Measurements from ENCODE around the gene SLC44A2.
A peak's percentile ranks its signal among the peaks of the same experiment; 100 is the strongest.

SLC44A2 gene

DNA sequence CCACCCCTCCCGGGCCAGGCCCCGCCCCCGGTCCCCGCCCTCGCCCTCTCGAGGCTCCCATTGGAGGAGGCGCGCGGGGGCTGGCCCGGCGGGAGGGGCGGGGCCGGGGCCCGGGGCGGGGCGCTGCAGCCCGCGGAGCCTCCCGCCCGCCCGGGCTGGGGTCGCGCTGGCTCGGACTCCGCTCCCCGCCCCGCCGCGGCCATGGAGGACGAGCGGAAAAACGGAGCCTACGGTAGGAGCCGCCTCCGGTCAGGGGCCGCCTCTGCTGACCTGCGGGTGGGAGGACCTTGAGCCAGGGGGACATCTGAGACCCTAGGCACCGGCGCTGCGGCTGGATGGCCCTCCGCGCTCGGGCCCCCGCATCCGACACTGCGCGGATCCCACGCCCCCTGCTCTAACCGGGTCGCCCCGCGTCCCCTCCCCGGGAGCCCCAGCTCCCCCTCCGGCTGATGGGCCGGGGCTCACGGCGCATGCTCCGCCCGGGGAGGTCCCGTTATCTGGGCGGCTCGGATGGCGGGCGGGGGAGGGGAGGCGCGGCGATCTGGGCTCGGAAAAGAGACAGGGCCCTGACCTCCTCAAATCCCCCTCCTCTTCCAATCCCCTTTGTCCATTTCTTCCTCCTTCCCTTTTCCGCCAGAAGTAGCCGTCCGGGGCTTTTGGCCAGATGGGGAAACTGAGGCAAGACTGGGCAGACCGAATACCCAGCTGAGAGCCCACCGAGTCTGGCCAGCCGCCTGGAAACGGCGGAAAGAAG lies 22.8 kb upstream of the SLC44A2 start:
- no peak for TF ChIP-seq CTCF (IDR thresholded peaks at IDR 0.05; ENCODE audit: low read depth, low read length)
- peak overlapping the region; percentile 95 for H3K4me3 ChIP-seq (ENCODE audit: low read depth, low read length)

GRCh38 chr19:10603084-10603872 lies 22.1 kb upstream of the SLC44A2 start:
- H3K4me3 ChIP-seq (ENCODE audit: low read depth, low read length) = peak overlapping the region; percentile 95
- TF ChIP-seq CTCF (IDR thresholded peaks at IDR 0.05; ENCODE audit: low read depth, low read length) = no peak

- no peak for TF ChIP-seq CTCF (IDR thresholded peaks at IDR 0.05; ENCODE audit: low read depth, low read length)
- H3K4me3 ChIP-seq (ENCODE audit: low read depth, low read length) = peak overlapping the region; percentile 95
These were observed 21.4 kb upstream of the SLC44A2 start for GRCh38 chr19:10603873-10604459.

DNA sequence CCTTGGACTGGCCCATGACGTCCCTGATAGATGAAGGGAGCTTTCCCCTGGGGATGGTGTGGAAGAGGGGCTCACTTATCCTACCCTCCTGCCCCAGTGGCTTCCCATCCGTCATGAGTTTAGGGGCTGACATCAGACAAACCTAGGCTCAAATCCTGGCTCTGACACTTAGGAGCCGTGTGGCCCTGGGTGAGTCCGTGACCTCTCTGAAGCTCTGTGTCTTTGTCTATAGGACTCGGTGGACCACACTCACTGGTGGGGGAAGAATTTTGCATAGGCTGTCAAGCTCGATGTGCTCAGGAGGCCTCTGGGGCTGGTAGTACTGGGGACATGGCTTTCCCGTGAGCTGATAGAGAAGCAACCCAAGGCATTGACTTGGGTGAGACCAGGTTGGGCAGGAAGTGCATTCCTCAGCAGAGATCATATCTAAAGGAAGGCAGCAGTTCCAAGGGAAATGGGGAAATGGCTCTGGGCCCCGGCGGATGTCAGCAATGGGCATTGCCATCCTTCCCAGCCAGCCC lies 20.8 kb upstream of the SLC44A2 start:
- H3K4me3 ChIP-seq (ENCODE audit: low read depth, low read length) = no peak overlapping the region
- TF ChIP-seq CTCF (IDR thresholded peaks at IDR 0.05; ENCODE audit: low read depth, low read length) = no peak

DNA sequence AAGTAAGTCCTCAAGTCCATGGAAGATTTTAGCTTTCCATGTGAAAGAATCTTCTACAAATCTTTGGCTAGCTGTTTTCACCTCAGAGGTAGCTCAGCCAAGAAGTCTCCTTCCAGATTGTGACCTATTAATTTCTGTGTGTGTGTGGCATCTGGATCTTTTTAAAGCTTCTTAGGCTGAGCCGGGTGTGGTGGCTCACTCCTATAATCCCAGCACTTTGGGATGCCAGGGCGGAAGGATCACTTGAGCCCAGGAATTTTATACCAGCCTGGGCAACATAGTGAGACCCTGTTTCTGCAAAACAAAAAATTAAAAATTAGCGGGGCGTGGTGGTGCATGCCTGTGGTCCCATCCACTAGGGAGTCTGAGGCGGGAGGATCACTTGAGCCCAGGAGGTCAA lies 13.4 kb upstream of the SLC44A2 start:
- no peak for TF ChIP-seq CTCF (IDR thresholded peaks at IDR 0.05; ENCODE audit: low read depth, low read length)
- no peak overlapping the region for H3K4me3 ChIP-seq (ENCODE audit: low read depth, low read length)

DNA sequence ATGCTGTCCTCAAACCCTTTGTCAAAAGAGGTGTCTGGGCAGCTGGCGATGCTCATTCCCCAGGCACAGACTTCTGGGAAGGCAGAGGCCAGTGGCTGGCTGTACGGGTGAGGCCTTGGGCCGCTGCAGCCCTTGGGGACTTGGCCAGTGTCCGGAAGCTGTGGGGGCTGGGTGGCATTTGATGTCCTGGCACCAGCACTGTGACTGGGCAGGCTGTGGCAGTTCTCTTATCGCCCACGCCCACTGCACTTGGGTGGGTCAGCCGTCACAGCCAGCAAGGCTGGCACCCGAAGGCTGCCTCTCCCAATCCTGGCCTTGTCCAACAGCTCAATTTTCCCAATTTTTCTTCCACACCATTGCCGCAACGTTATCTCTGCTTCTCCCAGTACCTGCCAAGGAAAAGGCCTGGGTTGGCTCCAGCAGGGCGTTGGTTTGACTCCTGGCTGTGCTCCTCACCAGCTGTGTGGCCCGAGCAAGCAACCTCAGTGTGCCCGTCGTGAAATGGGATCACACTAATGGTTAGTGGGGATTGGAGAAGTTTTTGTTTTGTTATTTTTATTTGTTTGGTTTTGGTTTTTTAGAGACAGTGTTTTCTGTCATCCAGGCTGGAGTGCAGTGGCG lies 12.7 kb upstream of the SLC44A2 start:
- no peak for TF ChIP-seq CTCF (IDR thresholded peaks at IDR 0.05; ENCODE audit: low read depth, low read length)

More for the DNA sequence above, 12.7 kb upstream of the SLC44A2 start:
- no peak overlapping the region for H3K4me3 ChIP-seq (ENCODE audit: low read depth, low read length)
